Measurements from ENCODE around the gene HELT.
A peak's percentile ranks its signal among the peaks of the same experiment; 100 is the strongest.
"Not testable (repeated sequence)": the region's sequence is repeated elsewhere in the genome, so short reads cannot be mapped to it uniquely, and the experiment has no call there.

HELT gene

DNA sequence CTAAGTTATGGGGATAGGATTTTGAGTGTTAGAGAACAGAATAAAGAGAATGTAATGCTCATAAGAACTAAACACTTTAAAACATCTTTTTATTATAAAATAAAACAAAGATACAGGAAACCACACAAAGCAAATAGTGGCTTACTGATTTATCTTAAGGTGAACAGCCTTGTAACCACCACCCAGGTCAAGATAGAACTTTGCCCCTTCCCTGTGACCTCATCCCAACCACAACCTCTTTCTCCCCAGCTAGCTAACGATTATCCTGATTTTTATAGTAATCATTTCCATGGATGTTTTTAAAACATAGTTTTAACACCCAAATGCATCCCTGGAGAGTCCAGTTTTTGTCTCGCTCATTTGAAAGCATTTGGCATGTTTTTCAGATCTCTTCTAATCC is 17.0 kb downstream of the HELT start:
- no peak for DNase-seq (ENCODE audit: insufficient read length, low spot score)
- no peak for FAIRE-seq
- TF ChIP-seq POLR2AphosphoS5 (IDR thresholded peaks at IDR 0.05; ENCODE audit: low read depth, low read length) (no peak), POLR2A (IDR thresholded peaks at IDR 0.05; ENCODE audit: low read depth, low read length) (no peak), SPI1 (IDR thresholded peaks at IDR 0.05; ENCODE audit: low read depth, low read length) (no peak), PAX5 (IDR thresholded peaks at IDR 0.05; ENCODE audit: insufficient read depth, low read length, severe bottlenecking) (no peak), TAF1 (IDR thresholded peaks at IDR 0.05; ENCODE audit: low read depth, low read length) (no peak)

DNA sequence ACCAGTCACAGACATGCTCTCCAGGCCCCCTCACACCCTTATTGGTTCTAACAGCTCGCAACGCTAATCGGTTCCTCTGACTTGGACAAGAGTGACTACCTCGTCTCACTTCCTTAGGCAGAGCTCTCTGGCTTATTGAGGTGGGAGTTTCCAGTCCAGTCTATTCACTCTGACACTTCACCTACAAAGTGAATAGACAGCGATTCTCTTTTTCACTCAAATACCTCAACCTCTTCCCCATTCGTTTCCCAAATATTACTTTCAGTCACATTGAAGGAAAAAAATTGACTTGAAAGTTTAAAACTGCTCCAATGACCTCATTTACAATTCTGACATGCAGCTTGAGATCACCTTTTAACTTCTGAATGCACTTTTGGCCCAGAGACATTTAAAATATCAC is 17.7 kb downstream of the HELT start:
- TF ChIP-seq POLR2AphosphoS5 (IDR thresholded peaks at IDR 0.05; ENCODE audit: low read depth, low read length), result no peak
- TF ChIP-seq PAX5 (IDR thresholded peaks at IDR 0.05; ENCODE audit: insufficient read depth, low read length, severe bottlenecking), result no peak
- no peak for TF ChIP-seq TAF1 (IDR thresholded peaks at IDR 0.05; ENCODE audit: low read depth, low read length)
- TF ChIP-seq POLR2A (IDR thresholded peaks at IDR 0.05; ENCODE audit: low read depth, low read length), result no peak
- TF ChIP-seq POU2F2 (IDR thresholded peaks at IDR 0.05; ENCODE audit: low read depth, low read length), result no peak
- no peak for TF ChIP-seq SPI1 (IDR thresholded peaks at IDR 0.05; ENCODE audit: low read depth, low read length)
- FAIRE-seq (no peak), DNase-seq (ENCODE audit: insufficient read length, low spot score) (no peak)

DNA sequence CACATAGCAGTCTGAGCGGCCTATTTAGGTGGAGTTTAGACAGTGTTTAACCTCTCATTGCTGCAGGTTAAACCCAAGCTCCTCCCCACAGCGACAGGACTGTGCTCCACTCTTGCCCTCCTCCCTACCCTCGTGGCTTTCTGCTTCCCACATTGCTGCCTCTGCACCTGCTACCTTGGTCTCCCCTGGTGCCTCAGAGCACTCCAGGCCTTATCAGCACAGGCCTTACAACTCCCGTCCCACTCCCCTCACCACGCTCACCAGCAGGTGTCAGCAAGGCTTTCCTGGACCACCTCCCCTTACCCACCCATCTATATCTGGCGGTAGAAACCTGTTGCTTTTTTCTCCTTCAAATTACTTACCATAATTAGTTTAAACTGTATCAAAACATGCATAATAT is 18.6 kb downstream of the HELT start:
- TF ChIP-seq PAX5 (IDR thresholded peaks at IDR 0.05; ENCODE audit: insufficient read depth, low read length, severe bottlenecking) (no peak), POLR2AphosphoS5 (IDR thresholded peaks at IDR 0.05; ENCODE audit: low read depth, low read length) (no peak), TAF1 (IDR thresholded peaks at IDR 0.05; ENCODE audit: low read depth, low read length) (no peak), POU2F2 (IDR thresholded peaks at IDR 0.05; ENCODE audit: low read depth, low read length) (no peak), SPI1 (IDR thresholded peaks at IDR 0.05; ENCODE audit: low read depth, low read length) (no peak), POLR2A (IDR thresholded peaks at IDR 0.05; ENCODE audit: low read depth, low read length) (no peak)
- FAIRE-seq (no peak), DNase-seq (ENCODE audit: insufficient read length, low spot score) (no peak)

DNA sequence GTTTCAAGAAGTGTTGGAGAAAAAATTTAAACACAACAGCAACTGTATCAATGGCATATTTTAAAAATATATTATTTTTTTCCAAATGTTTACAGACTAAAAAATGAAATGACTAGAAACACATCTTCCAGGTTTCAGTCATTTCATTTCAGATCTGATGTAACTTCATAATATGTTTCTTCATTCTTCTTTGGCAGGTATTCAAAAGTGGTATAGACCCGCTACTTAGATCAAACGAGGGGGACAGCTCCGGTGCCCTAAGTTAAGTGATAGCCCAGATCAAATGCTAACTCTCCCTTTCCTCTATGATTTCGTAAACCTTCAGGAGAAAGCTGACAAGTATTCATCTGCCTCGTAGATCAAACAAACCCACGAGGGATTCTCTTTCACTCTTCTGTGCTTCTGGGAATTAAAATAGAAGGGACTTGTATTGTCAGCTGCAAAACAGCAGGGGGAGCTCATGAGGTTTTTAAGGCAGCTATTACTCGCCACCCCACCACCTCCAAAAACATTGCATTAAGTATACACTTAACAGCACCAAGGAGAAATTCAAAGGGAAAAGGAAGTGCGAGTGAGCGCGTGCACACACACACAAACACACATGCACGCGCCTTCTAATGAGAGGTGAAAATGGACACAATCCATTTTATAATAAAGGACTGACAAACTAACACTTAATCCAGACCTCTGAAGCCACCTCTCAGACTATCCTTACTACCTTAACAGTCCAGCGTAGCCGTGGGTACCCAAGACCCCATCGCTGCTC is 21.4 kb downstream of the HELT start:
- peak; percentile 42 for DNase-seq (ENCODE audit: insufficient read length, low spot score)
- TF ChIP-seq POLR2AphosphoS5 (IDR thresholded peaks at IDR 0.05; ENCODE audit: low read depth, low read length) (no peak), SPI1 (IDR thresholded peaks at IDR 0.05; ENCODE audit: low read depth, low read length) (0 out of 2 replicates have a peak, but pooled peaks have one; percentile 1)

DNA sequence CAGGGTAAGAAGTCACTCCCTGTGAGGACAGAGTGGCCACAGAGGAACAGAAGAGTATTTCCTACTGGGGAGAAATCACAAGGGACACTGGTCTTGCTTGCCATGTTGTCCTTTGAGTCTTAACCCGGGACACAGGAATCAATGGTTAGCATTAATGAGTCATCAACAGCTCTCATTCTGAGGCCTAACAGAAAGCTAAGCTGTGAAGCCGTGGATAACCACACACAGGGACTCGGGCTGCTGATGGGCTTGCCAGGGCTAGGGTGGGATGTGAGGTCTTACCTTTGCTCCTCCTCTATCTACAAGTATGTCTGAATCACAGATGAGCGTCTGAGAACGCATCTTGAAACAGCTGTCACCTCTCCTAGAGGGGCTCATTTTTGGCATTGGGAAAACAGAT is 22.2 kb downstream of the HELT start:
- TF ChIP-seq POU2F2 (IDR thresholded peaks at IDR 0.05; ENCODE audit: low read depth, low read length), result no peak
- TF ChIP-seq POLR2A (IDR thresholded peaks at IDR 0.05; ENCODE audit: low read depth, low read length), result no peak
- no peak for TF ChIP-seq PAX5 (IDR thresholded peaks at IDR 0.05; ENCODE audit: insufficient read depth, low read length, severe bottlenecking)
- TF ChIP-seq SPI1 (IDR thresholded peaks at IDR 0.05; ENCODE audit: low read depth, low read length), result no peak
- TF ChIP-seq POLR2AphosphoS5 (IDR thresholded peaks at IDR 0.05; ENCODE audit: low read depth, low read length), result no peak
- TF ChIP-seq TAF1 (IDR thresholded peaks at IDR 0.05; ENCODE audit: low read depth, low read length), result no peak
- DNase-seq (ENCODE audit: insufficient read length, low spot score) (no peak), FAIRE-seq (no peak)

More for the DNA sequence above, 21.4 kb downstream of the HELT start:
- FAIRE-seq, result peak; percentile 88

DNA sequence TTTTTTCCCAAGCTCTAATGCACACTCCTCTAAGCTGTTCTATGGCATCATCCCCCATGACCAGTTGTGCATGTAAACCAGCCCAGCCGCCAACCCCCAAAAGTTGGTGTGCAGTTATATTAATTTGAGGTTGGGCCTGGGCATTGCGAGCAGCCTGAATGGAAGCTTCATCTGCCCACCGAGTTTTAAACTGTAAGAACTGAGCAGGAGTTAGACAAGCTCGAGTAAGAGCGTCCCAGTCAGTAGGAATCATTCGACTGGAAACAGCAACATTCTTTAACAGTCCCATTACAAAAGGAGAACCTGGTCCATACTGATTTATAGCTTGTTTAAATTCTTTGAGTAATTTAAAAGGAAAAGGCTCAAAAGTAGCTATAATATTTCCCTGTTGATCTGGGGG is 32.0 kb downstream of the HELT start:
- not testable (repeated sequence) for FAIRE-seq; DNase-seq (ENCODE audit: insufficient read length, low spot score)

DNA sequence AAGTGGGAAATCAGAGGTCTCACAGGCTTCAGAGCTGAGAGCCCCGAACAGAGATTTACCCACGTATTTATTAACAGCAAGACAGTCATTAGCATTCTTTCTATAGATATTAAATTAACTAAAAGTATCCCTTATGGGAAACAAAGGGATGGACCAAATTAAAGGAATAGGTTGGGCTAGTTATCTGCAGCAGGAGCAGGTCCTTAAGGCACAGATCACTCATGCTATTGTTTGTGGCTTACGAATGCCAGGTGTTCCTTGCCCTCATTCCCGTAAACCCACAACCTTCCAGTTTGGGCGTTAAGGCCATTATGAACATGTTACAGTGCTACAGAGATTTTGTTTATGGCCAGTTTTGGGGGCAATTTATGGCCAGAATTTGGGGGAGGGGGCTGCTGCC is 33.0 kb downstream of the HELT start:
- FAIRE-seq; DNase-seq (ENCODE audit: insufficient read length, low spot score): not testable (repeated sequence)

DNA sequence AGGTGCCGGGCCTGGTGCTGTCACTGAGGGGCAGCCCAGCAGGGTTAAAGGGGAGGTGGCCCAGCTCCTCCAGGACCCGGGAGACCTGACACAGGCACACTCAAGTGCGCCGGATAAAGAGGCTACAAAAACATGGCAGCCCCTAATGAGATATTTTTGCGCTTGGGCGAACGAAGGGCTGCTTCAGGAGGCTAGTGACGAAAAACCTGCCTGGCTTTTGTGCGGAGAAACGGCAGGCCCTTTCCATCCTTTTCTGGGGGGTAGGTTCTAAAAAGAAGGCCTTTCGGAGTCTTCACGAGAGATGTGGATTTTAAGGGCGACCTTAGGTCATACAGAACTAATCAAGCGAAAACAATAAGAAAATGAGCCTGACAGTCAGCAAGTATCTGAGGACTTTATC is 35.5 kb downstream of the HELT start:
- no peak for FAIRE-seq
- TF ChIP-seq POLR2AphosphoS5 (IDR thresholded peaks at IDR 0.05; ENCODE audit: low read depth, low read length), result no peak
- TF ChIP-seq SPI1 (IDR thresholded peaks at IDR 0.05; ENCODE audit: low read depth, low read length), result no peak
- no peak for TF ChIP-seq POU2F2 (IDR thresholded peaks at IDR 0.05; ENCODE audit: low read depth, low read length)
- no peak for TF ChIP-seq POLR2A (IDR thresholded peaks at IDR 0.05; ENCODE audit: low read depth, low read length)
- no peak for TF ChIP-seq TAF1 (IDR thresholded peaks at IDR 0.05; ENCODE audit: low read depth, low read length)
- no peak for TF ChIP-seq PAX5 (IDR thresholded peaks at IDR 0.05; ENCODE audit: insufficient read depth, low read length, severe bottlenecking)
- no peak for DNase-seq (ENCODE audit: insufficient read length, low spot score)

DNA sequence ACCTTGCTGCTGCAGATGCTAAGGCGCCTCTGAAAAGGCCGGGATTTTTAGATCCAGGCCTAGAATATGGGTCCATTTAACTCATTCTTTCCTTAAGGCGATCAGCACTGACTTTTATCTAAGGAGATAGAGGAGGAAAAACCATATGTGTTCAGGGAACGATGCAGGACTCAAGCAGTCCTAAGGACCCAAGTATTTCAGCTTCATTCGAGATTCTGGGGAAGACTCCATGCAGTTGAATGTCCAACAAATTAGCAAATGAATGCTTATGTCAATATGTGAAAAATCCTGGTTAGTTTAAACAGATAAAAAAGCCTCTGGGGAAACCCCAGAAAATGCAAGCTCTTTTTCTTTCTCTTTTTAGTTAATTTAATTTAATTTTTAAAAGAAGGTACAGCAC is 36.0 kb downstream of the HELT start:
- FAIRE-seq (no peak), DNase-seq (ENCODE audit: insufficient read length, low spot score) (no peak)
- TF ChIP-seq POLR2A (IDR thresholded peaks at IDR 0.05; ENCODE audit: low read depth, low read length), result no peak
- no peak for TF ChIP-seq POLR2AphosphoS5 (IDR thresholded peaks at IDR 0.05; ENCODE audit: low read depth, low read length)
- TF ChIP-seq PAX5 (IDR thresholded peaks at IDR 0.05; ENCODE audit: insufficient read depth, low read length, severe bottlenecking), result no peak
- no peak for TF ChIP-seq TAF1 (IDR thresholded peaks at IDR 0.05; ENCODE audit: low read depth, low read length)
- no peak for TF ChIP-seq SPI1 (IDR thresholded peaks at IDR 0.05; ENCODE audit: low read depth, low read length)
- TF ChIP-seq POU2F2 (IDR thresholded peaks at IDR 0.05; ENCODE audit: low read depth, low read length), result no peak

DNA sequence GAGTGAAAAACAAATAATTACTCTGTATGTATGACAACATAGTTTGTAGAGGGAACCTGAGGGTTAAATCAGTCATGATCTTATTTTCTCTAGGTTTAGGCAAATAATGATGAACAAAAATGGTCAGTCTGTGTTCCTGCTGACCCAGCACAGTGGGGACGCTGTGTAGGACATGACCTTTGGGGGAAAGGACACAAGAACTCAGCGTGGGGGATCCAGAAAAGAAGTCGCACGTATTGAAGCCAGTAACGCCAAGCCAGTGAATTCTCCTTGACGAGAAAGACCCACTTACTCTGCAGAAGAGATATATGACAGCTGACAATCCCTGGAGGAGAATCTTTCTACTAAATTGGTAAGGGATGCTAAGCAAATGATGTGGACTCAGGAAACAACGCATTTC is 36.6 kb downstream of the HELT start:
- FAIRE-seq (no peak), DNase-seq (ENCODE audit: insufficient read length, low spot score) (no peak)
- no peak for TF ChIP-seq TAF1 (IDR thresholded peaks at IDR 0.05; ENCODE audit: low read depth, low read length)
- TF ChIP-seq POU2F2 (IDR thresholded peaks at IDR 0.05; ENCODE audit: low read depth, low read length), result no peak
- no peak for TF ChIP-seq PAX5 (IDR thresholded peaks at IDR 0.05; ENCODE audit: insufficient read depth, low read length, severe bottlenecking)
- no peak for TF ChIP-seq POLR2A (IDR thresholded peaks at IDR 0.05; ENCODE audit: low read depth, low read length)
- no peak for TF ChIP-seq POLR2AphosphoS5 (IDR thresholded peaks at IDR 0.05; ENCODE audit: low read depth, low read length)
- TF ChIP-seq SPI1 (IDR thresholded peaks at IDR 0.05; ENCODE audit: low read depth, low read length), result no peak
